Stimulated activated naive CD8-positive, alpha-beta T cell treated with anti-CD3 and anti-CD28 coated beads, Interleukin-15, amount 100 ng/mL, for 72 hours (primary cell): Measurements from ENCODE around the gene CYB5A.

Source experiments
- ATAC-seq: fragments of 150-1000 bp; cut with Tn5 transposase; 2 replicates; pipeline ENCODE4 v1.10.0; 2021; ENCODE audit warnings: mild to moderate bottlenecking, moderate library complexity
- DNase-seq, 2 donors: peaks; one replicate each; pipeline ENCODE4 v3.0.0; 2021 to 2022
- H3K27ac Mint-ChIP-seq, 2 donors: one replicate each; pipeline ENCODE4 v1.8.0; 2022; ENCODE audit warnings: mild to moderate bottlenecking in 2 of 2, mixed read lengths in 2 of 2, moderate library complexity in 2 of 2
- H3K27me3 Mint-ChIP-seq: one replicate; pipeline ENCODE4 v1.8.0; 2022; ENCODE audit warnings: mixed read lengths
- H3K4me1 Mint-ChIP-seq: one replicate; pipeline ENCODE4 v1.8.0; 2022; ENCODE audit warnings: mild to moderate bottlenecking, mixed read lengths
- H3K4me3 Mint-ChIP-seq, 2 donors: one replicate each; pipeline ENCODE4 v1.8.0; 2022; ENCODE audit warnings: mild to moderate bottlenecking in 2 of 2, mixed read lengths in 2 of 2, moderate library complexity in 1 of 2
- H3K9me3 Mint-ChIP-seq, 2 donors: one replicate each; pipeline ENCODE4 v1.8.0; 2022; ENCODE audit warnings: mixed read lengths in 2 of 2

Gene CYB5A

DNA sequence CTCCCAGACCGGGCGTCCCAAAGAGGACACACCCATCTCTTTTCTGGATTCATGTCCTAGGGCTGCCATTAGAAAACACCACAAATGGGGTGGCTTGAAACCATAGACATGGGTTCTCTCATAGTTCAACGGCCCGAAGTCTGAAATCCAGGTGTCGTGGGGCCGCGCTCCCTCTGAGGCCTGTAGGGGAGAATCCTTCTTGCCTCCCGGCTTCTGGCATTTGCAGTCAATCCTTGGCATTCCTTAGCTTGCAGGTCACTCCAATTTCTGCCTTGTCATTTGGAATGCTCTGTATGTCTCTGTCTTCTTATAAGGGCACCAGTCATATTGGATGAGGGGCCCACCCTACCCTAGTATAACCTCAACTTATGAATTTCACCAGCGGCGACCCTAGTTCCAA, 65.1 kb downstream of the CYB5A start:
- Mint-ChIP-seq H3K27ac (no peak overlapping the region), H3K27me3 (no peaks in the 10 kb centered on the region), H3K9me3 (no peaks in the 10 kb centered on the region), H3K4me3 (no peak overlapping the region), H3K4me1 (no peaks in the 10 kb centered on the region)
- ATAC-seq (no peak), DNase-seq (no peak)

DNA sequence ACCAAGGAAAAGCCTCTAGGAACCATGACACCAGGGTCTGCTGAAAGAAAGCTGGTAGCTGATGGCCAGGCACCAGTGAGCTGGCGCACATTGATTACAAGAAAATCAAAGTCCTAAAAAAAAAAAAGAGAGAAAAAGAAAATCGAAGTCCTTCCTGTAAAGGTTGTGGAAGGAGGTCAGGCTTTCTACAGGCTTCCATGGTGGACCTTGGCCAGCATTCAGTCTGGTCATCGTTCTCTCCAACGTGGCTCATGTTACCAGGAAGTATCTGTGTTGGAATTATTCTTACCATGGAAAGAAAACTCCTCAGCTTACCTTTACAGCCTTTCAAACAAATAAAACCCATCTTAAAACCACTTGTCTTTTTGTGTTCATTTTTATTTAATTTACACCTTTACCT, 65.6 kb downstream of the CYB5A start:
- no peaks in the 10 kb centered on the region for H3K27me3 Mint-ChIP-seq
- H3K4me1 Mint-ChIP-seq: no peaks in the 10 kb centered on the region
- DNase-seq (no peak), ATAC-seq (no peak)
- no peak overlapping the region for H3K4me3 Mint-ChIP-seq
- H3K27ac Mint-ChIP-seq: peak overlapping the region in 1 of 2 donors; percentile 74
- H3K9me3 Mint-ChIP-seq: no peaks in the 10 kb centered on the region

DNA sequence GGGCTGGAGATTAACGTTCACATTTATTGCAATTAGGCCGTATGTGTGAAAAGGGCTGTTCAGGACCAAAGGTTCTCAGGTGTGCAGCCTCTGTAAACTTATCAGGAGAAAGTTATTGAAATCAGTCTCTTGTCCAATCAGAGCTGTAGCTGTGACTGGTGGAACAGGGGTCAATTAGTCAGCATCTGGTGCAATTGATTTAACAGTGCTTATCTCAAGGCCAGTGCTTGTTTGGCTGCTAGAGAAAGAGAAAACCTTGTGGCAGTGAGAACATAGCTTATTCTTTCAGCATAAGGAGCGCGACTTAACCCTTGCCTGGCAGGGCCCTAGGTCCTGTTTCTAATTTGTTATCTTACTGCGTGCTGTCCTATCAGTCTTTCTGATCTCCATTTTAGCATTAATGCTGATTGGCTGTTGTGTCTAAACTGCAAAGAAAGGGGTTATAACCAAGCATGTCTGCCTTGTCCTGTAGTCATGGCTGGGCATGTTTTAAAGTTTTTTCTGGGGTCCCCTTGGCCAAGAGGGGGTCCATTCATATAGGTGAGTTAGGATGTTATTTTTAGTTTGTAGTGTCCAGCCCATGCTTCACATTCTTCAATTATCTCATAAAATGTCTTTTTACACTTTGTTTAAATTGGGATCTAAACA, 66.4 kb downstream of the CYB5A start:
- H3K27ac Mint-ChIP-seq: no peak overlapping the region
- no peaks in the 10 kb centered on the region for H3K4me1 Mint-ChIP-seq
- no peak overlapping the region for H3K4me3 Mint-ChIP-seq
- ATAC-seq (no peak), DNase-seq (no peak)
- no peaks in the 10 kb centered on the region for H3K27me3 Mint-ChIP-seq
- no peaks in the 10 kb centered on the region for H3K9me3 Mint-ChIP-seq

DNA sequence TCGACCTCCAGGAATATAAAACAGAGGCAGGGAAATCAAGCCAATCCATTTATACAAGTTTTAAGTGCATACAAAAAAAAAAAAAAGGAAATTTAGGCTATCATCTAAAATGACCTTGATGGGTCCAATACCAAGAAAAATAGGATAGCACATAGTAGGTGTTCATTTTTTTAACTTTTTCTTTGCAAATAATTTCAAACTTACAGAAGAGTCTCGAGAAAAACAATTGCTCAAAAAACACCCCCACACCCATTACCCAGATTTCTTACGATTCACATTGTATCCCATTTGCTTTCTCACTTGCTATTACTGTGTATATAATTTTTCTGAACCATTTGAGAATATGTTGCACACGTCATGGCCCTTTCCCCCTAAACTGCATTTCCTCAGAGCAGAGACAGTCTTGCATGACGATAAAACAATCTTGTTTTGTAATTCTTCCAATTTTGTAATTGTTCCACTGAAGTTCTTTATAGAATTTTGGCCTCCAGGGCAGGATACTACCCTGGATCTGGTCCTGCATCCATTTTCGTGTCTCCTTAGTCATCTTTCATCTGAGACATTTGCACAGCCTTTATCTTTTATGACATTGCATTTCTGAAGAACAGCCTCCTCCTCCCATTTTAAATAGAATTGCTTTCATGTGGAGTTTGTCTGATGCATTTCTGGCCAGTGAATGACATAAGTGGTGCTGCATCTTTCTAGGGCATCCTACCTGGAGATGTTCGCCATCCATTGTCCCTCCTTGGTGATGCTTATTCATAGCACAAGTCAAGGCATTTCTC, 68.9 kb downstream of the CYB5A start:
- Mint-ChIP-seq H3K4me3 (no peak overlapping the region), H3K27ac (no peak overlapping the region), H3K4me1 (no peaks in the 10 kb centered on the region), H3K27me3 (no peaks in the 10 kb centered on the region), H3K9me3 (no peaks in the 10 kb centered on the region)
- ATAC-seq (no peak), DNase-seq (no peak)

DNA sequence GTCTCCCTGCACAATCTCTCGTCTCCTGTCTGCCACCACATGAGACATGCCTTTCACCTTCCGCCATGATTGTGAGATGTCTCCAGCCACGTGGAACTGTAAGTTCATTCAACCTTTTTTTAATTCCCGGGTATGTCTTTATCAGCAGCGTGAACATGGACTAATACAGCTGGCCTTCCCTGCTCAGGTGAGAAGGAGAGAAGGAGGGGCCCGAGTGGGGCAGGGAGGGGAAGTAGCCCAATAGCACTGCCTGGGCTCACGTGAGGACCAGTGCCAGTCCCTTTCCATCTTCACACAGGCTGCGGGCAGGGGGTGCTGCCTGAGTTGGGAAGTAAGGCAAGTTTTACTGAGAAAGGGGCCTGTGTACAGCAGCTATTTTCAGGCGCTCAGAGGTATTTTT, 70.7 kb downstream of the CYB5A start:
- no peak for ATAC-seq
- Mint-ChIP-seq H3K27me3 (no peaks in the 10 kb centered on the region), H3K4me1 (no peaks in the 10 kb centered on the region), H3K27ac (no peak overlapping the region), H3K9me3 (no peaks in the 10 kb centered on the region), H3K4me3 (no peak overlapping the region)
- DNase-seq: no peak

DNA sequence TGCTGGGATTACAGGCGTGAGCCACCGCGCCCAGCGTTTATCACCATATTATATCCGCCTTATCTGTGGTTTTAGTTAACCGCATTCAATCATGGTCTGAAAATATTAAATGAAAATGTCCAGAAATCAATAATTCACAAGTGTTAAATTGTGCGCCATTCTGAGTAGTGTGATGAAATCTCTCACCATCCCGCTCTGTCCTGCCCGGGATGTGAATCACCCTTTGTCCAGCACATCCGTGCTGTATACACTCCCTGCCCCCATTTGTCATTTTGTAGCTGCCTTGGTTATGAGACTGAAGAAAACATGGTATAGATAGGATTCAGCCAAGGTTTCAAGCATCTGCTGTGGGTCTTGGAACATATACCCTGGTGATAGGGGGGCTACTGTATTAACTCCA, 72.7 kb downstream of the CYB5A start:
- Mint-ChIP-seq H3K4me1 (no peaks in the 10 kb centered on the region), H3K4me3 (no peak overlapping the region), H3K27me3 (peaks cover 11% of the 10 kb centered on the region), H3K27ac (no peak overlapping the region), H3K9me3 (no peaks in the 10 kb centered on the region)
- ATAC-seq: no peak
- DNase-seq: no peak

DNA sequence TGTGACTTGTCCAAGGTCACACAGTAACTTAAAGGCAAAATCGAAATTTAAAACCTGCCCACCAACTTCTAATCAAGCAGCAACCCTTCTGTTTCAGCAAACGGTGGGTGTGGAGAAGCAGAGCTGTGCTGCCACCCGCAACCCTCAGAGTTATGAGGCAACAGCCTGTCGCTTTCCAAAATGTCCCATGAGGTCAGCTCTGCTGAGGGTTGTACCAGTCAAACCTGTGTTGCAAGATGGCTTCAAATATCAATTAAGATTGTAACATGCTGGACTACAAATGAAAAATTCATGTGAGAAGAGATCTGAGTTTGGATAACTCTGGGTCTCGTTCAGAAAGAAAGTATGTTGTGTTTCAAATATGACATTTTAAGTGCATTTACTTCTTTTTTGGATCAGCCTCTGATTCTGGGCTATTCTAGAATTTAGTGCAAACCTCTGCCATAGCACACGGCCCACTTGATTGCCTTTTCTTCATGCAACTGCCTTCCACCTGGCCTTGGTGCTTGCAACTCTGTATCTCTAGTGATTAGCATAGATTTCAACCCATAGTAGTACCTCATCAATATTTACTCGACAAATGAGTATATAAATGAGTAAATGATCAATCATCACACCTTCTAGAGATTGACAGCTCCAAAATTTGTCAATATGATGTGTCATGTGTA, 74.2 kb downstream of the CYB5A start:
- H3K9me3 Mint-ChIP-seq: no peaks in the 10 kb centered on the region
- H3K4me1 Mint-ChIP-seq: no peaks in the 10 kb centered on the region
- ATAC-seq: no peak
- H3K27me3 Mint-ChIP-seq: peaks cover 26% of the 10 kb centered on the region
- no peak overlapping the region for H3K27ac Mint-ChIP-seq
- no peak overlapping the region for H3K4me3 Mint-ChIP-seq
- DNase-seq: no peak

DNA sequence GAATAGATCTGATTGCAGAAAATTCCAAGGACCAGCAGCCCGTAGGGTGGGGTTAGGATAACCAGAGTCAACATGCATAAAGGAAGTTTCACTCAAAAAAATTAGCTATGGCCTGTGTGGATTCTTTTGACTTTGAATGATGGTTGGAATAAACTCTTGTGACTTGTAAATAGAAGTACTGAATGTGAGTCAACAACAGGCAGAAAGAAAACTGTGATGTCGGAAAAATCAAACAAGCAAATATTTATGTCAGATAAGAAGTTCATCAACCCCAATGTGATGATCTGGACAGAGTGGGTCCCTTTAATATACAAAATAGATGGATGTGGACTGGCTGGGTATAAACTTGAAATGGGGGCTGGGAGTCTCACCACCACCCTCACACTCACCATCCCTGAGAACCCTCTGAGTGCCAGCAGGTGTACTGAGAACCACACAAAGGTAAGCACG, 75.1 kb downstream of the CYB5A start:
- DNase-seq (no peak), ATAC-seq (no peak)
- no peaks in the 10 kb centered on the region for H3K9me3 Mint-ChIP-seq
- peaks cover 26% of the 10 kb centered on the region for H3K27me3 Mint-ChIP-seq
- no peak overlapping the region for H3K4me3 Mint-ChIP-seq
- no peak overlapping the region for H3K27ac Mint-ChIP-seq
- no peaks in the 10 kb centered on the region for H3K4me1 Mint-ChIP-seq

DNA sequence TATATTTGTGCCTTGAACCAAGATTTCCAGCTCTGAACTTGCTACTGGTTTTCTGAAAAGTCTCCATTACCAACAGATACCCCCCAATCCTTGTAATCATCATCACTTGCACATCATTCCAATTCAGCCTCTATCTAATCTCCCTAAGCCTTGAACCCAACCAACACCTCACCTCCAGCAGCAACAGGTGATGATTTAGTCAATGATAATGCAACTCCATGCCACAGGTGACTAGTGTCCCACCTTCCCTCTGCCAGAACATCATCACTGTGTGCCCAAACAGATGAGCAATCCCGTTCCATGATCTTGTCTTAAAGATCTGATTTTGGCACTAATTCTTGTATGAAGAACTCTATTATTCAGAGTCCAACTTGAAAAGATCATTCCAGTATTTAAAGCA, 75.9 kb downstream of the CYB5A start:
- DNase-seq: no peak
- Mint-ChIP-seq H3K27ac (no peak overlapping the region), H3K4me3 (no peak overlapping the region), H3K4me1 (no peaks in the 10 kb centered on the region), H3K9me3 (no peaks in the 10 kb centered on the region), H3K27me3 (peaks cover 26% of the 10 kb centered on the region)
- no peak for ATAC-seq

DNA sequence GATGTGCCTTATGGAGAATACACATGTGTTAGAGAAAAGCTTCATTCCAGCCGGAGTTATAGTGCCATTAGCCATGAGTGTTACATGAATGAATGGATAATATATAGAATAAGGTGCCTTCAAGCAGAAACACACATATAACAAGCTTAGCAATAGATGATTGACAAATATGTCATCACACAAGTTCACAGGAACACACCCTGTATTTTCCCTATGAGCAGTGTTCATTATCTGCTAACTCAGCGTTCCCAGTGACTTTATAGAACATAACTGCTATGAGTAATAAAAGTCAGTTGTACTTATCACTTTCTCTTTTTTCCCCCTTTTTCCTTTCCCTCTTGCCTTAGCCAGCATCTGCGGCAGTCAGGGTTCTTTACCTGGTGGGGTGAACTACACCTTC, 78.3 kb downstream of the CYB5A start:
- peaks cover 26% of the 10 kb centered on the region for H3K27me3 Mint-ChIP-seq
- no peak for DNase-seq
- H3K27ac Mint-ChIP-seq: no peak overlapping the region
- ATAC-seq: no peak
- no peaks in the 10 kb centered on the region for H3K9me3 Mint-ChIP-seq
- no peak overlapping the region for H3K4me3 Mint-ChIP-seq
- no peaks in the 10 kb centered on the region for H3K4me1 Mint-ChIP-seq

DNA sequence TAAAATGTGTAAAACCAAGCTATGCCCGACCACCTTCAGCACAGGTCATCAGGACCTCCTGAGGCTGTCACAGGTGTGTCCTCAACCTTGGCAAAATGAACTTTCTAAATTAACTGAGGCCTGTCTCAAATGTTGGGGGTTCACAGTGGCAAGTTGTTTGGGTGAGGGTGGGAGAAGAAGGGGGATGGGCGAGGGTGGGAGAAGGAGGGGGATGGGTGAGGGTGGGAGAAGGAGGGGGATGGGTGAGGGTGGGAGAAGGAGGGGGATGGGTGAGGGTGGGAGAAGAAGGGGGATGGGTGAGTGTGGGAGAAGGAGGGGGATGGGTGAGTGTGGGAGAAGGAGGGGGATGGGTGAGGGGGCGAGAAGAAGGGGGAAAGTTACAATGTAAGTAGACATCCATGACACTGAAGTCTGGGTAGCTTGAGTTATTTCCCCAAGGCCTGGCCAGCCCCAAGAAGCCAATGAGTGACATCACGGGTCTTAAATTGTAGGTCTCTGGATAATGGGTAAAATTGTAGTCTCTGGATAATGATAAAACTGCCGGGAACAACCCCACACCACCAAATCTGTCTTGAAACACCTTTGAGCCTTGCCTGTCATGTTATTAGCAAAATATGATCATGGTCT, 87.1 kb downstream of the CYB5A start:
- no peaks in the 10 kb centered on the region for H3K27me3 Mint-ChIP-seq
- peaks cover 6% of the 10 kb centered on the region for H3K4me1 Mint-ChIP-seq
- H3K27ac Mint-ChIP-seq: no peak overlapping the region
- ATAC-seq (no peak), DNase-seq (no peak)
- no peak overlapping the region for H3K4me3 Mint-ChIP-seq
- no peaks in the 10 kb centered on the region for H3K9me3 Mint-ChIP-seq

DNA sequence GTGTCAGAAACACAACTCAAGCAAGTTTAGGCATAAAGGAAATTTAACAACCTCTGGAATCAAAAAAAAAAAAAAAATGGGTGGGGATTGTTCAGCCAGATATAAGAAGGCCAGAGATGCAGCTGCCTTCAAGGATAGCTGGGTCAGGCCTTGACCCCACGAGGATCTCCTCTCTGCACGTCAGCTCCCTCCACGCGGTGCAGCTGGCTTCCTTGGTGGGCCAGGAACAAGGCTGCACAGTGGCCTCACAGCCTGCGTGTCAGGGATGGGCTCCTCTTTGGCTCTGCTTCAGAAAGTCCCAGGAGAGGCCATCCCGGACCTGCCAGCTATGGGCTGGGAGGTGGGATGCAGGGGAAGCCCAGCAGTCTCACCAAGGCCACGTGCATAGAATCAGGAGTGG, 88.0 kb downstream of the CYB5A start:
- ATAC-seq (no peak), DNase-seq (no peak)
- peaks cover 2% of the 10 kb centered on the region for H3K27me3 Mint-ChIP-seq
- H3K27ac Mint-ChIP-seq: no peak overlapping the region
- no peaks in the 10 kb centered on the region for H3K9me3 Mint-ChIP-seq
- H3K4me1 Mint-ChIP-seq: peaks cover 6% of the 10 kb centered on the region
- H3K4me3 Mint-ChIP-seq: no peak overlapping the region
